Activated T-helper 9 cell treated with anti-CD3 and anti-CD28 coated beads, Interleukin-2, amount 50 U/mL, for 16 hours (primary cell): ENCODE measurements around the gene PAPPA.

Experiments used
- DNase-seq: peaks from one replicate; pipeline ENCODE4 v3.0.0-alpha.2; 2020; ENCODE audit warnings: low read depth

PAPPA gene

DNA sequence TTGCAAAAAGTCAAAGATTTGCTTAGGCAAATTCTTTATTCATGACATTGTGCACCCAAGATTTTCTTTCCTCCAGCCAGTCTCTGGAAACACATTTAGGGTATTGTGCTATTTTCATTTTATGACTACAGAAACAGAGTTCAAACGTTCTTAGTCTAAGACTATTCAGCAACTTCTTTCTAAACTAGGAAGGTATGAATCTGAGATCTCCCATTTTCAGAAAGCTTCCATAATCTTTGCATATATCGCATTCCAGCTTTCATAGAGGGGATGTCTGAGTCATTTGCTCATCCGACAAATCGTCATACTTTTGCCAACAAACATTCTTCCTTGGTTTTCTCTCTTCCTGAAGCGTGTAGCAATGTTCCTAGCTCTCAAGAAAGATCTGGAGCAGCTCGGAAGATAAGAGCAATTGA is 1.6 kb upstream of the PAPPA start:
- DNase-seq: no peak

DNA sequence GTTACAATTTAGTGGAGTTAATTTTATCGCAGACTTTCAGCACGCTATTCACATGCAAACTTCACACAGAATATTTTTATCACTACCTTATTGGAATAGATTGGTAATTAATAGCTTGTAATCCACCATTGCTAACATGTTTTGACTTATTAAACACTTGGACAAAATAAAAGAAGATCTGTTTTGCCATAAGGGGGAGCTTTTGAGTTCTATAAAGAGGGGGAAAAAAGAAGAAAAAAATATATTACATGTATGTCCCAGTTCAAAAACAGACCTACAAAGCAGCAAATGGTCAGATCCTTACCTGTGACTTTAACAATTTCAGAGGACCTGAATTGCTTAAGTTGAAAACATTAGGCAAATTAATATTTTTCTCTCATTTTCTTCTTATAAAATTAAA is 1.2 kb upstream of the PAPPA start:
- no peak for DNase-seq

- DNase-seq: no peak
Observed at GRCh38 chr9:116152941-116153764, 438 bp upstream of the PAPPA start.

DNA sequence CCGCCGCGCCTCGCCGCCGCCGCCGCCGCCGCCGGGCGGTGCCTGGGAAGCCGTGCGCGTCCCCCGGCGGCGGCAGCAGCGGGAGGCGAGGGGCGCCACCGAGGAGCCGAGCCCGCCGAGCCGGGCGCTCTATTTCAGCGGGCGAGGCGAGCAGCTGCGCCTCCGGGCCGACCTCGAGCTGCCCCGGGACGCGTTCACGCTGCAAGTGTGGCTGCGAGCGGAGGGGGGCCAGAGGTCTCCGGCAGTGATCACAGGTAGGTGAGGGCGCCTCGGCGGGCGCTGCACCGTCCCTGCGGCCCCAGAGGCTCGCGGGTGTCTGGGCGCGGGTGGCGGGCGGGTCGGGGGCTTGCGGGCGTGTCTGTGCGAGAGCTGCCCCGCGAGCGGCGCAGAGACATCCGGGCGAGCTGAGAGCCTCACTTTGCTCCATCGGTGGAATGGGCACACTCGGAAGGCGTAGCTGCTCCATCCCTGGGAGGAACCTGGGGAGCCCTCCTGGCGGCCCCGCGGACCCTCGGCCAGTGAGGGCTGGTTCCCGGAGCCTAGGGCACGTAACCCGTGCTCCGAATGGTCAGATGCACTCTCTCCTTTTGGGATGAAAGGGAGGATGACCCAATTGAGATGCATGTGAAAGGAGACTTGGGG is 864 bp downstream of the PAPPA start:
- no peak for DNase-seq

- no peak for DNase-seq
Observed at GRCh38 chr9:116154976-116155697, 1.5 kb downstream of the PAPPA start.

- no peak for DNase-seq
Observed at GRCh38 chr9:116155698-116156039, 2.1 kb downstream of the PAPPA start.

GRCh38 chr9:116156621-116157314 is 3.2 kb downstream of the PAPPA start:
- DNase-seq: no peak

DNA sequence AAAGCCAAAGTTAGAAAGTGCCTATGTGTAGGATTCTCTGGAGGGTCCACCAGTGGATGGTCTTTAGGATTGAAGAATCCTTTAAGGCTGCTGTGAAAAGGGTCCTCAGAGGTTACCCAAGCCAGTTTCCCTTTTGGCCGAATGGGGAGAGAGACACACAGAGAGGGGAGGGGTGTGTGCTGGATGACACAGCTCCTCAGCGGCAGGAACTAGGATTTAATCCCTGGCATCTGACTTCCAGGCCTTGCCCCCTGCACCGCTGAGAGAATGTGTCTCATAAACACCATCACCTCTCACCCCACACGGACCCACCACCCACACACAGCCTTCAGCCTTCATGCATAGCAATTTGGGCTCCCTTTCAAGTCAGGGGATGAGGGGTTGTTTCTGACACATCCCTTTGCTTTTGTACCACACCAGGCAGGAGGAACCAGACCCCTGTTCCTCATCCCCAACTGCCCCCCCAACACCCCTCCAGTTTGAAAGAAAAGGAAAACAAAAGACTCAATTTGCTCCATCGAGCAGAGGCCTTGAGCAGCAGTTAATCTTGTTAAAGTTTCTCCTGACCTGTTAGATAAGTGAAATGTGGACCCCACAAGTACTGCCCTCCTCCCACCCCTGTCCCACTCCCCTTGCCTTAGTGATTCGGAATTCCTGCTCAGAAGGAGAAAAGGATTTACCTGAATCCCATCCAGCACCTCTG is 4.0 kb downstream of the PAPPA start:
- DNase-seq: no peak

DNA sequence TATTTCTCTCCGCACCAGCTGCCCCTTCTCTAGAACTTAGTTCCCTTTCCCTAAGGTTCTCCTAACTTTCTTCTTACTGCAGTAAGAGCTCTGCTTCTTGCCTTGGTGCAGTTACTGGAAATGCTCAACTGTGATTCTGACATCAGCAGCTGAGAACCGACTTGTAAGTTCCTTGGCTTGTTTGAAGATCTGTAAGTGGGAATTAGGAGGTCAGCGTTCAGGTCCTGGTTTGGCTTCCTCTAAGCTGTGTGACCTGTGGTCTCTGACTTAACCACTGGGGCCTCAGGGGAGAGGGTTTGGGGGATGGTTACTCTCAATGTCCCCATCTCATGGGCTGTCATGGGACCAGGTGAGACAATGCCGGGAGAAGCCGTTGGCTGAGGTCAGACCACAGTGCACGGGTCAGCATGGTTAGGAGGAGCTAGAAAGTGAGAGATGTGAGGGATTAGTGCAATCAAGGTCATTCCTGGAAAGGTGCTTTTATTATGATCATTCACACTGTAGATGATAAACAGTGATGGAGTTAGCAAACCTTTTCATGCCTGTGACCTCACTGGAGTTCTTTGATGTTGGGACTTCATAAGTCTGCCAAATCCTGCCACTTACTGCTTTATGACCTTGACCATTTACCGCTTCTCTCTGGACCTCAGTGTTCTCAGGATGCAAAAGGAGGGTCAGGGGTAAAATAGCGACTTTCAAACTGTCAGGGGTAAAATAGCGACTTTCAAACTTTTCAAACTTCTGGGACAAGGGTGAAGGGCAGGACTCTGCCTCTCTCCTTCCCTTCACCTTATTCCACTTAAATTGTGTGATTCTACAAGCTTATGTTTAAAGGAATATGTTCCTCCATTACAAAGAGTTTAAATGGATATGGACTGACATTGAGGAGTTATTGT is 7.3 kb downstream of the PAPPA start:
- DNase-seq: no peak

DNA sequence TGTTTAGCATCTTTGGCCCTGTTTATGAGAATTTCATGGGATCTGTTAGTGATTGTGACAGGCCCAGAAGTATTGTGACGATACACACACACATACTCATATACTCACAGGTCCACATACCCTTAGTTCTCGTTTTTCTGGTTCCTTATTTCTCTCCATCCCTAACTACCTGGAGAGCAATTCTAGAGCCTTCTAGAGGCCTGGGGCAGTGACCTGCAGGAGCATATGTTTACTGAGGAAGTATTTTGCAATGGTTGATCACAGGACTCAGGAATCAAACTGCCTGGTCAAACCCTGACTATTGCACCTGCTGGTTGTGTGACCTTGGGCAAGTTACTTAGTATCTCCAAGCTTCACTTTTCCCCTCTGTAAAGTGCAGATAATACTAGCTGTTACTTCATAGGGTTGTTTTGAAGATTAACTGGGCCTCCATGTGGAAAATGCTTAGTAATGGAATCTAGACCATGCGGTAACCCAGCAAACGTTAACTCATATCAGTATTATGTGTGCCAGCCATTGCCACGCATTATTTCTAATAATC is 8.7 kb downstream of the PAPPA start:
- DNase-seq: no peak

DNA sequence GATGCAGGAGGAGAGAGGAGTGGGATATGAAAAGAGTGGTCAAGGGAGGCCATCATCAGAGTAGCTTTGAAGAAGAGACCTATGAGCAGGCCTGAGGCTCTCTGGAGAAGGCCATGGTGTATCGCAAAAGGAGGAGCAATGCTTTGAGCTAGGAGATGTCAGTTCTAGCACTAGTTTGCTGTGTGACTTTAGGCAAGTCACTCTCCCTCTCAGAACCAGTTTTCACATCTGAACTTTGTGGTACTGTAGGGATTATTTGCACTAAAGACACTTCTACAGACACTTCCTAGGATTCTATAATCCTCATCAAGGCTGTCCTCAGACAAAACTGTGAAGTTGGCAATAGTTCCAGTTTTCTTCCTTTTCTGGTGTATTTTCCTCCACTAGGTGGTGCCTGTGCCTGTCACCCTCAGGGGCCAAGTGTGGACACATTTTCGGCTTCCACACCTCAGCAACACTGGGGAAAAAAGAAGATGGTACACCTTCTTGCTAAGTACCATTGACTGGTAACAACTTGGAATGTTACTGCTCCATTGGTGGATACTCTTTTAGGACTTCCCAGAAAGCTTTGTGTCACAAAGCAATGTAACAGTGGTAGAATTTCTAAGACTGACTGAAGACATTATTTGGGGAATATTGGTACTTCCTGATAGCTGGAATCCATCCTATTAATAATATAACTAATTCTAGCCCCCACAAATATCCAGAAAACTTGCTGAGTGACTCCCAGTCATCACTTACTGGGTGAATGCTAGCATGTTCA is 9.9 kb downstream of the PAPPA start:
- no peak for DNase-seq

- no peak for DNase-seq
Observed at GRCh38 chr9:116165912-116166311, 12.3 kb downstream of the PAPPA start.

DNA sequence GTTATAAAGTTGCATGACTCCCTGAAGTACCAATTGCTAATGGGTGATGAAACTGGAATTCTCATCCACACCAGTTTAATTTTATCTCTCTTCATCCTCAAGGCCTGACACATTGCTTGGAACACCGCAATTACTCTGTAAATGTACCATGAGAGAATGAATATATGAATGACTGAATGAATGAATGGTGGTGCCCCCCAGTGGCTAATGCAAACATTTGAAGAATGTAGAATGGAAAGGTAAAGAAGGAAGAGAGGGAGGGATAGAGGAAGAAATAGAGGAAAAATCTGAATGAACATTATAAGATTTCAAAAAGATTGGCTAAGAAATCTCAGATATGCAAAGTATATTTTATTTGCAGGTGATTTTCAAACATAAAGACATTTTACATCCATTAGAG is 13.1 kb downstream of the PAPPA start:
- no peak for DNase-seq

- DNase-seq: no peak
Observed at GRCh38 chr9:116168231-116168630, 14.6 kb downstream of the PAPPA start.

DNA sequence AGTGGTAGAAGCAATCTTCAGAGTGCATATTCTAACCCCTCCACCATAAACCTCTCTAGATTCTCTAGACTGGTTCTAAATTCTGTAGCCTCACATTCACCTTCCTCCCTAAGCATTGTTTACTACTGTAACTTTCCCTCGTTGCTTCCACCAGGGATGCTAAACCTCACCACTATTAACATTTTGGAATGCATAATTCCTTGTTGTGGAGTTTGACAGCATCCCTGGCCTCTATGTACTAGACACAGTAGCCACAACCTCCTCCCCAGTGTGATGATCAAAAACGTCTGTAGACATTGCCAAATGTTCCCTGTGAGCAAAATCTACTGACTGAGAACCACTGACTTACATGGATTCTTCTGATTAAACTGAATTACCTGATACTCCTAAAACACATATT is 18.6 kb downstream of the PAPPA start:
- DNase-seq: no peak

DNA sequence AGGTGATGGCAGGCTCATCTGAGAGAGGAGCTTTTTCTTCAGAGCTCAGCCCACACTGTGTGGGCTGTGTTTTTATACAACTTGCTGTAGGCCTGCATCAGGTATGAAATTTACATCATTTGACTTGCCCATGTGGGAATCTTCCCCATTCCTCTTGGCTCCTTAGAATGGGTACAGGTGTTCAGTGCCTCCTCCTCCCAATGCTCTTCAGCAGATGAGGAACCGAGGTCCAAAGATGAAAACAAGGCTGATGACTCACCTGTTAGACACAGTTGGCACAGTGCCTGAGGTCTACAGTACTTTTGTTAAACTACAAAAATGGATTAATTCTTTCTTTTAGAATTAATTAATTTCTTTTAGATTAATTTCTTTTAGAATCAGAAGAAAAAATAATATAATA is 20.8 kb downstream of the PAPPA start:
- DNase-seq: no peak

GRCh38 chr9:116175614-116176013 is 22.0 kb downstream of the PAPPA start:
- DNase-seq: no peak

GRCh38 chr9:116178481-116179211 is 25.1 kb downstream of the PAPPA start:
- no peak for DNase-seq

DNA sequence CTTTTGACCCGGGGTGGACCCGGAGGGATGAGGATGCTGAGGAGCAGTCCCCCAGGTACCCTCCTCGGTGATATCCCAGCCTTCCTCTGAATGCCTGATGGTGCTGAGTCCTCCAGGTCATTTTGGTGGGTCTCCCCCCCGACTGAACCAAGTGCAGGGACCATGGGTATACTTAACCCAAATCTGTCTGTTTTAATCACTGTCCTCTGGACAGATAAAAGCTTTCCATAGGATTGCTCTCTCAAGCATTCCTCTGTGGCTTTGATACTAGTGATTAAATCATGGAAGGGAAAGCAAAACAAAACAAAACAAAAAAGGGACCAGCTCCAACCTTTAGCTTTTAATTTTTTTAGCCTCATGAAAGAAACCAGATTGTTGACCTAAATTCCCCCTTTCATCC is 26.0 kb downstream of the PAPPA start:
- DNase-seq: no peak
